Ovary (tissue), 3 donors: ENCODE data around the gene STIMATE.

ENCODE experiments used
- CTCF ChIP-seq, 3 donors: fragments of 450-650 bp in 2 of 3; fragments of 200-600 bp in 1 of 3; IDR thresholded peaks; one replicate each; pipeline versions ENCODE4 v1.5.1 to v1.8.0; 2016 to 2022; ENCODE audit warnings: antibody characterized with exemption in 3 of 3, mild to moderate bottlenecking in 1 of 3
- POLR2A ChIP-seq: fragments of 450-650 bp; IDR thresholded peaks from one replicate; pipeline ENCODE4 v1.6.1; 2017; ENCODE audit warnings: antibody characterized with exemption, mild to moderate bottlenecking, moderate library complexity
- donor health status: DM: no; HTN: no; CAD: no.

- TF ChIP-seq CTCF (IDR thresholded peaks at IDR 0.05) (no peak), POLR2A (no peak)
These were observed 6.7 kb upstream of the STIMATE start for GRCh38 chr3:52904000-52904399.
